Neural cell (in vitro differentiated cells): ENCODE results near the gene FTCDNL1.

Source experiments
- CTCF ChIP-seq: fragments of 450-650 bp; IDR thresholded peaks from 2 replicates; pipeline ENCODE4 v1.5.1; 2014; ENCODE audit warnings: antibody characterized with exemption, mild to moderate bottlenecking, moderate library complexity; ENCODE audit not compliant: poor library complexity, severe bottlenecking
- EP300 ChIP-seq: fragments of 450-650 bp; conservative IDR thresholded peaks from 2 replicates; pipeline ENCODE4 v1.6.1; 2014; ENCODE audit warnings: antibody characterized with exemption, mild to moderate bottlenecking, moderate library complexity; ENCODE audit not compliant: poor library complexity, severe bottlenecking
- EZH2 ChIP-seq: fragments of 200-600, 300-800 bp; shearing (Covaris generic), sonication (generic); IDR thresholded peaks from 2 replicates; pipeline ENCODE4 v1.6.1; 2014; ENCODE audit warnings: antibody characterized with exemption, low read length, borderline replicate concordance, mild to moderate bottlenecking; ENCODE audit not compliant: insufficient read depth, poor library complexity, severe bottlenecking
- MXI1 ChIP-seq: fragments of 450-650 bp; conservative IDR thresholded peaks from 2 replicates; pipeline ENCODE4 v1.6.1; 2014; ENCODE audit warnings: antibody characterized with exemption, mild to moderate bottlenecking; ENCODE audit not compliant: poor library complexity, severe bottlenecking
- POLR2AphosphoS5 ChIP-seq: IDR thresholded peaks from 2 replicates; pipeline ENCODE4 v1.6.1; 2012
- RAD21 ChIP-seq: fragments of 450-650 bp; conservative IDR thresholded peaks from 2 replicates; pipeline ENCODE4 v1.6.1; 2014; ENCODE audit warnings: antibody characterized with exemption, mild to moderate bottlenecking, moderate library complexity
- TAF1 ChIP-seq: IDR thresholded peaks from 2 replicates; pipeline ENCODE4 v1.6.1; 2012; ENCODE audit warnings: low read depth

GRCh38 chr2:199804831-199805230 is 46.2 kb downstream of the FTCDNL1 start:
- TF ChIP-seq POLR2AphosphoS5 (no peak), CTCF (no peak), EZH2 (no peak), TAF1 (no peak), EP300 (no peak), RAD21 (no peak), MXI1 (no peak)
